ENCODE measurements around the gene PTH1R. TPM values are rescaled to one million over a fixed set of nuclear protein-coding genes. Genes with fewer than 3 reads are reported as not detected.

Gene PTH1R
- polyA plus RNA-seq, 1 of the 3 experiments (the other 2 are of a cell fraction): 0.07 TPM

DNA sequence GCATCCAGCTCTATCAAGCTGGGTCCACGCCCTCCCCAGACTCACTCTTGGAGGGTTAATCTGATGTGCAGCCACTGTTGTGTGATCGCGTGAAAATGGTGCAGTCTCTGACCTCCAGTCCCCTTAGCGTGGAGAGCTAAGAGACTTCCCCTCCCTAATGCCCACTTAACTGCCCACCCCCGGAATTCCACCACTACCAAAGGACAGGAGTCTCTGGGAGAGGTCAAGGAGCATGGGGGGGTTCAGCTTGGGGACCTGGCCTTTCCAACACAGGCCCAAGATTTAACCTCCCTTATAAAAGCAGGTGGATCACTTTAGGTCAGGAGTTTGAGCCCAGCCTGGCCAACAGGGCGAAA is 50.2 kb downstream of the PTH1R start:
- Histone ChIP-seq H3K36me3 (replicated peaks in 1 of 2; ENCODE audit: control insufficient read depth in 1 of 2, insufficient read depth in 2 of 2, low read length in 1 of 2) (peaks cover 29 to 48% of the 10 kb centered on the region in 2 experiments), H3K4me3 (ENCODE audit: low read depth in 2 of 2, low read length in 1 of 2) (no peak overlapping the region), H3K27ac (ENCODE audit: low read depth in 2 of 2, low read length in 1 of 2) (no peak overlapping the region), H3K9me2 (no peaks in the 10 kb centered on the region), H3F3A (replicated peaks; ENCODE audit: insufficient read depth) (no peaks in the 10 kb centered on the region), H3K9me3 (no peaks in the 10 kb centered on the region), H3K4me2 (no peak overlapping the region), H3K4me1 (ENCODE audit: control insufficient read depth in 1 of 2, insufficient read depth in 2 of 2, low read depth in 1 of 2, low read length in 1 of 2) (peaks cover 20 to 24% of the 10 kb centered on the region in 2 experiments; a peak in 3 of 4 replicates), H2AFZ (ENCODE audit: low read depth) (no peak overlapping the region), H3K27me3 (ENCODE audit: insufficient read depth) (no peaks in the 10 kb centered on the region), H4K20me1 (ENCODE audit: insufficient read depth) (peaks cover 7% of the 10 kb centered on the region; the same call in 1 of the 2 replicates), H3K9ac (no peak overlapping the region), H3K79me2 (ENCODE audit: insufficient read depth) (peaks cover 53% of the 10 kb centered on the region)
- DNase-seq: no peak
- POLR2A ChIA-PET: no interaction called here
- 95% methylated on average over 6 of the region's 6 CpGs for WGBS (ENCODE audit: low lambda C conversion rate)
- CTCF ChIA-PET: interaction anchor here (1.2 to 4.2 kb wide), 3 partner anchors 18 to 82 kb away, joined by 3 to 18 read pairs (median 6); no protein-coding TSS in a partner anchor
- TF ChIP-seq RCOR1 (IDR thresholded peaks at IDR 0.05; ENCODE audit: low read length) (no peak), TEAD4 (IDR thresholded peaks at IDR 0.05; ENCODE audit: borderline replicate concordance, insufficient read depth) (no peak), ELF1 (IDR thresholded peaks at IDR 0.05) (no peak), NRF1 (IDR thresholded peaks at IDR 0.05; ENCODE audit: low read depth, low read length) (no peak), MEF2A (IDR thresholded peaks at IDR 0.05; ENCODE audit: borderline replicate concordance, low read depth) (no peak), FOXM1 (IDR thresholded peaks at IDR 0.05; ENCODE audit: low read depth) (no peak), TAF1 (IDR thresholded peaks at IDR 0.05; ENCODE audit: borderline replicate concordance, low read depth, low read length) (no peak)
- TF ChIP-seq, protein P1, sequence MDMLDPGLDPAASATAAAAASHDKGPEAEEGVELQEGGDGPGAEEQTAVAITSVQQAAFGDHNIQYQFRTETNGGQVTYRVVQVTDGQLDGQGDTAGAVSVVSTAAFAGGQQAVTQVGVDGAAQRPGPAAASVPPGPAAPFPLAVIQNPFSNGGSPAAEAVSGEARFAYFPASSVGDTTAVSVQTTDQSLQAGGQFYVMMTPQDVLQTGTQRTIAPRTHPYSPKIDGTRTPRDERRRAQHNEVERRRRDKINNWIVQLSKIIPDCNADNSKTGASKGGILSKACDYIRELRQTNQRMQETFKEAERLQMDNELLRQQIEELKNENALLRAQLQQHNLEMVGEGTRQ (IDR thresholded peaks at IDR 0.05; ENCODE audit: borderline replicate concordance, low read depth, low read length): no peak

DNA sequence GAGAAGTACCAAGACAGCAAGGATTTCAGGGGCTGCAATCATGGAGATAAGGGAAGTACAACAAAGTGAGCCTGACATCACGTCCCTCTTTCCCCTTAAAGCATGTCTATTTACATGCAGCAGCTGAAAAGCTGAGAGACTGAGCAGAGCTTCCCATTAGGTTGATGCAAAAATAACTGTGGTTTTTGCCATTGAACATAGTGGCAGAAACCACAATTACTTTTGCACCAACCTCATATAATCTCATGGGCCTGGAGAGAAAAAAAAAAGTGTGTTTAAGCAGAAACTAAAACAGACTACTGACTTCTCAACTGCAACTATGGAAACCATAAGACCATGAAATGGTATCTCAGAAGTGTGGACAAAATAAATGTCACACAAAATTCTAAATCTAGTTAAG is 50.8 kb downstream of the PTH1R start:
- POLR2A ChIA-PET: no interaction called here
- Histone ChIP-seq H3F3A (replicated peaks; ENCODE audit: insufficient read depth) (no peaks in the 10 kb centered on the region), H3K27ac (ENCODE audit: low read depth in 2 of 2, low read length in 1 of 2) (no peak overlapping the region), H3K9ac (no peak overlapping the region), H3K9me3 (no peaks in the 10 kb centered on the region), H3K36me3 (replicated peaks in 1 of 2; ENCODE audit: control insufficient read depth in 1 of 2, insufficient read depth in 2 of 2, low read length in 1 of 2) (peaks cover 25 to 42% of the 10 kb centered on the region in 2 experiments), H3K9me2 (no peaks in the 10 kb centered on the region), H3K4me1 (ENCODE audit: control insufficient read depth in 1 of 2, insufficient read depth in 2 of 2, low read depth in 1 of 2, low read length in 1 of 2) (peaks cover 20 to 30% of the 10 kb centered on the region in 2 experiments; a peak in 3 of 4 replicates), H2AFZ (ENCODE audit: low read depth) (no peak overlapping the region), H3K79me2 (ENCODE audit: insufficient read depth) (peaks cover 58% of the 10 kb centered on the region), H4K20me1 (ENCODE audit: insufficient read depth) (peaks cover 7% of the 10 kb centered on the region; the same call in 1 of the 2 replicates), H3K4me2 (no peak overlapping the region), H3K27me3 (ENCODE audit: insufficient read depth) (no peaks in the 10 kb centered on the region), H3K4me3 (ENCODE audit: low read depth in 2 of 2, low read length in 1 of 2) (no peak overlapping the region)
- CTCF ChIA-PET: interaction anchor here (0.6 to 4.2 kb wide), 5 partner anchors 19 to 83 kb away, joined by 3 to 18 read pairs (median 3); partner anchors contain the start of gene NBEAL2
- WGBS (ENCODE audit: low lambda C conversion rate): 96% methylated on average over 1 of the region's 1 CpG
- DNase-seq: no peak
- no peak for TF ChIP-seq RCOR1 (IDR thresholded peaks at IDR 0.05; ENCODE audit: low read length)
- TF ChIP-seq, protein P2, sequence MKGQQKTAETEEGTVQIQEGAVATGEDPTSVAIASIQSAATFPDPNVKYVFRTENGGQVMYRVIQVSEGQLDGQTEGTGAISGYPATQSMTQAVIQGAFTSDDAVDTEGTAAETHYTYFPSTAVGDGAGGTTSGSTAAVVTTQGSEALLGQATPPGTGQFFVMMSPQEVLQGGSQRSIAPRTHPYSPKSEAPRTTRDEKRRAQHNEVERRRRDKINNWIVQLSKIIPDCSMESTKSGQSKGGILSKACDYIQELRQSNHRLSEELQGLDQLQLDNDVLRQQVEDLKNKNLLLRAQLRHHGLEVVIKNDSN (IDR thresholded peaks at IDR 0.05; ENCODE audit: borderline replicate concordance, low read depth): no peak
- TF ChIP-seq FOSL2 (IDR thresholded peaks at IDR 0.05; ENCODE audit: borderline replicate concordance, low read depth): no peak
- TF ChIP-seq TCF12 (IDR thresholded peaks at IDR 0.05): no peak
- no peak for TF ChIP-seq ELF1 (IDR thresholded peaks at IDR 0.05)
- no peak for TF ChIP-seq MXI1 (IDR thresholded peaks at IDR 0.05; ENCODE audit: low read depth, low read length)
- no peak for TF ChIP-seq EZH2phosphoT487 (IDR thresholded peaks at IDR 0.05; ENCODE audit: borderline replicate concordance, low read depth)
- no peak for TF ChIP-seq SIN3A (IDR thresholded peaks at IDR 0.05; ENCODE audit: borderline replicate concordance, low read depth, low read length)
- TF ChIP-seq, protein P3, sequence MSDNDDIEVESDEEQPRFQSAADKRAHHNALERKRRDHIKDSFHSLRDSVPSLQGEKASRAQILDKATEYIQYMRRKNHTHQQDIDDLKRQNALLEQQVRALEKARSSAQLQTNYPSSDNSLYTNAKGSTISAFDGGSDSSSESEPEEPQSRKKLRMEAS (IDR thresholded peaks at IDR 0.05; ENCODE audit: low read depth): no peak
- TF ChIP-seq TEAD4 (IDR thresholded peaks at IDR 0.05; ENCODE audit: borderline replicate concordance, insufficient read depth): no peak
- no peak for TF ChIP-seq NRF1 (IDR thresholded peaks at IDR 0.05; ENCODE audit: low read depth, low read length)
- TF ChIP-seq RXRA (IDR thresholded peaks at IDR 0.05; ENCODE audit: borderline replicate concordance, low read depth): no peak
- TF ChIP-seq MEF2A (IDR thresholded peaks at IDR 0.05; ENCODE audit: borderline replicate concordance, low read depth): no peak
- TF ChIP-seq, protein P1 (IDR thresholded peaks at IDR 0.05; ENCODE audit: borderline replicate concordance, low read depth, low read length): no peak
- TF ChIP-seq JUND (IDR thresholded peaks at IDR 0.05): no peak
- TF ChIP-seq, protein P4, sequence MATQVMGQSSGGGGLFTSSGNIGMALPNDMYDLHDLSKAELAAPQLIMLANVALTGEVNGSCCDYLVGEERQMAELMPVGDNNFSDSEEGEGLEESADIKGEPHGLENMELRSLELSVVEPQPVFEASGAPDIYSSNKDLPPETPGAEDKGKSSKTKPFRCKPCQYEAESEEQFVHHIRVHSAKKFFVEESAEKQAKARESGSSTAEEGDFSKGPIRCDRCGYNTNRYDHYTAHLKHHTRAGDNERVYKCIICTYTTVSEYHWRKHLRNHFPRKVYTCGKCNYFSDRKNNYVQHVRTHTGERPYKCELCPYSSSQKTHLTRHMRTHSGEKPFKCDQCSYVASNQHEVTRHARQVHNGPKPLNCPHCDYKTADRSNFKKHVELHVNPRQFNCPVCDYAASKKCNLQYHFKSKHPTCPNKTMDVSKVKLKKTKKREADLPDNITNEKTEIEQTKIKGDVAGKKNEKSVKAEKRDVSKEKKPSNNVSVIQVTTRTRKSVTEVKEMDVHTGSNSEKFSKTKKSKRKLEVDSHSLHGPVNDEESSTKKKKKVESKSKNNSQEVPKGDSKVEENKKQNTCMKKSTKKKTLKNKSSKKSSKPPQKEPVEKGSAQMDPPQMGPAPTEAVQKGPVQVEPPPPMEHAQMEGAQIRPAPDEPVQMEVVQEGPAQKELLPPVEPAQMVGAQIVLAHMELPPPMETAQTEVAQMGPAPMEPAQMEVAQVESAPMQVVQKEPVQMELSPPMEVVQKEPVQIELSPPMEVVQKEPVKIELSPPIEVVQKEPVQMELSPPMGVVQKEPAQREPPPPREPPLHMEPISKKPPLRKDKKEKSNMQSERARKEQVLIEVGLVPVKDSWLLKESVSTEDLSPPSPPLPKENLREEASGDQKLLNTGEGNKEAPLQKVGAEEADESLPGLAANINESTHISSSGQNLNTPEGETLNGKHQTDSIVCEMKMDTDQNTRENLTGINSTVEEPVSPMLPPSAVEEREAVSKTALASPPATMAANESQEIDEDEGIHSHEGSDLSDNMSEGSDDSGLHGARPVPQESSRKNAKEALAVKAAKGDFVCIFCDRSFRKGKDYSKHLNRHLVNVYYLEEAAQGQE (IDR thresholded peaks at IDR 0.05; ENCODE audit: low read depth, low read length): no peak

All from SK-N-SH (cell line).